Mesendoderm (in vitro differentiated cells): Measurements from ENCODE around the gene RELL1.

Source experiments
- DNase-seq: peaks from one replicate; pipeline ENCODE4 v3.0.0; 2013
- H2AK5ac ChIP-seq: 2 replicates; pipeline ENCODE4 v1.6.1; 2013; ENCODE audit warnings: low read length, inconsistent platforms
- H2BK120ac ChIP-seq: 2 replicates; pipeline ENCODE4 v1.6.1; 2013; ENCODE audit warnings: low read depth, mild to moderate bottlenecking, low read length, moderate library complexity, mixed read lengths
- H2BK15ac ChIP-seq: replicated peaks from 2 replicates; pipeline ENCODE4 v1.6.1; 2013; ENCODE audit warnings: low read depth, mild to moderate bottlenecking, moderate library complexity
- H2BK5ac ChIP-seq: 2 replicates; pipeline ENCODE4 v1.6.1; 2013; ENCODE audit warnings: low read length, inconsistent platforms
- H3K18ac ChIP-seq: 2 replicates; pipeline ENCODE4 v1.6.1; 2013; ENCODE audit warnings: mild to moderate bottlenecking, low read length, mixed read lengths
- H3K23ac ChIP-seq: one replicate; pipeline ENCODE4 v1.6.1; 2013; ENCODE audit warnings: low read length
- H3K27ac ChIP-seq: 2 replicates; pipeline ENCODE4 v1.5.1; 2013; ENCODE audit warnings: low read depth, mild to moderate bottlenecking, inconsistent platforms, low read length, moderate library complexity
- H3K27me3 ChIP-seq: 2 replicates; pipeline ENCODE4 v1.6.1; 2013; ENCODE audit warnings: low read length, control low read depth, mild to moderate bottlenecking, inconsistent platforms; ENCODE audit not compliant: insufficient read depth, poor library complexity
- H3K36me3 ChIP-seq: 2 replicates; pipeline ENCODE4 v1.6.1; 2013; ENCODE audit warnings: low read length, inconsistent platforms; ENCODE audit not compliant: control insufficient read depth, insufficient read depth
- H3K4ac ChIP-seq: one replicate; pipeline ENCODE4 v1.6.1; 2013; ENCODE audit warnings: low read depth, mild to moderate bottlenecking, low read length, moderate library complexity
- H3K4me1 ChIP-seq: 2 replicates; pipeline ENCODE4 v1.6.1; 2013; ENCODE audit warnings: low read depth, low read length, inconsistent platforms; ENCODE audit not compliant: control insufficient read depth
- H3K4me2 ChIP-seq: 2 replicates; pipeline ENCODE4 v1.6.1; 2013; ENCODE audit warnings: low read length
- H3K4me3 ChIP-seq: 2 replicates; pipeline ENCODE4 v1.5.1; 2013; ENCODE audit warnings: mild to moderate bottlenecking, low read length
- H3K56ac ChIP-seq: one replicate; pipeline ENCODE4 v1.6.1; 2013; ENCODE audit warnings: low read length
- H3K79me1 ChIP-seq: 2 replicates; pipeline ENCODE4 v1.6.1; 2013; ENCODE audit warnings: low read length, inconsistent platforms
- H3K79me2 ChIP-seq: 2 replicates; pipeline ENCODE4 v1.6.1; 2013; ENCODE audit warnings: mild to moderate bottlenecking, low read length; ENCODE audit not compliant: control insufficient read depth, insufficient read depth
- H3K9ac ChIP-seq: 2 replicates; pipeline ENCODE4 v1.6.1; 2013; ENCODE audit warnings: low read length, inconsistent platforms
- H4K5ac ChIP-seq: one replicate; pipeline ENCODE4 v1.6.1; 2013; ENCODE audit warnings: low read length
- H4K8ac ChIP-seq: one replicate; pipeline ENCODE4 v1.6.1; 2013; ENCODE audit warnings: low read depth, mild to moderate bottlenecking, control low read depth, low read length, moderate library complexity
- WGBS: extraction: QIAGEN DNeasy Blood & Tissue Kit; methylation state at CpG from one replicate; pipeline ENCODE4 v1.1.7; 2013; ENCODE audit warnings: low lambda C conversion rate, missing lambda C conversion rate; ENCODE audit not compliant: insufficient coverage; ENCODE audit errors: extremely low coverage; 5-methylcytosine and 5-hydroxymethylcytosine counted together

RELL1 gene

DNA sequence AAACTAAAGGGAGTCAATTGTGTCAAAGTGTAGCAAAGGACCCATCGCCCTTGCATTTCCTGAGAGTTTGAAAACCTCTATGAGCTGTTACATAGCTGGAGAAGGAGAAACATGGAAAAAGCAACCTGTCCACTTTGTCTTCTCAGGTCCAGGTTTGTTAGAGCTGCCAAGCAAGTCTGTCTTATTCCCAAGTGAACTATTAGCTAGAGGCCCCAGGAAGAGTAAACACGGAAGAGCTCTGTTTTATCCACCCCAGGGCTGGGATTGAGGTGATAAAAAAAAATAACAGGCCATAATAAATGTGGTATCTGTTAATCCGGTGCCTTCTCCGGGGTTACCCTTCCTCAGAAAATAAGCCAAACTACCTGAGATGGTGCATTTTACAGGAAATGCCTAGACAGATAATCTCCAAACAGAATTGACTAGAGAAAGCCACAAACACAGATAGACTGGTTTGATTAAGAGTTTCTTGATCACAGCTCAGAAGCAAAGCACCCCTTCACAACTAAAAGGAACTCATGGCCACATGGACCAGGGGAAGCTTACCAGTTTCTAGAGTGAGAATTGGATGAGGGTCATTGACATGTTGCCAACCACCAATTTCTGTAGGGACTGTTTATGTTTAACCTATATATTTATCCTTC lies 35.9 kb upstream of the RELL1 start:
- Histone ChIP-seq H2BK120ac (no peak overlapping the region), H2AK5ac (no peak overlapping the region), H3K56ac (no peak overlapping the region), H3K27me3 (no peaks in the 10 kb centered on the region), H4K8ac (no peak overlapping the region), H3K4ac (no peak overlapping the region), H3K23ac (no peak overlapping the region), H3K27ac (no peak overlapping the region), H3K36me3 (no peaks in the 10 kb centered on the region), H3K4me3 (no peak overlapping the region), H3K79me1 (no peaks in the 10 kb centered on the region), H3K79me2 (no peaks in the 10 kb centered on the region), H3K18ac (no peak overlapping the region), H3K4me1 (no peaks in the 10 kb centered on the region), H2BK15ac (no peak overlapping the region), H2BK5ac (no peak overlapping the region), H3K4me2 (no peak overlapping the region), H4K5ac (no peak overlapping the region), H3K9ac (no peak overlapping the region)
- no peak for DNase-seq
- WGBS: no CpG with 5 or more reads among the region's 4 CpGs

DNA sequence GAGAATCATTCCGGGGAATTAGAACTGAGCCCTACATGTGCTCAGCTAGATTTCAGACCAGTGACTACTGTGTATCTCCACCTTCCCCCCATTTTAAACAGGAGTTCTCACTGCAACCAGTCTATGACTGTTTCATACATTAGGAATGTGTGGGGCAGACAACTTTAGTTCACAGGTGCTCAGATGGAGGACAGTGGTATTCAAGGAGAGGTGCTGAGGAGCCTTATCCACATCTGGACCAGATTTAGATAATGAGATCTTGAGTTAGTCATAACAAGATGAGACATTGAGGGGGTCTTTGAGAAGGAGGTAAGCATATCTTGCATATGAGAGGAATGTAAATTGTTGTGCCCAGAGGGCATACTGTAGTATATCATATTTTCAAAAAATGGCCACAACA lies 32.8 kb upstream of the RELL1 start:
- H3K23ac ChIP-seq: no peak overlapping the region
- H2BK5ac ChIP-seq: no peak overlapping the region
- no peaks in the 10 kb centered on the region for H3K79me1 ChIP-seq
- no peak overlapping the region for H4K8ac ChIP-seq
- H3K4me2 ChIP-seq: no peak overlapping the region
- H3K56ac ChIP-seq: no peak overlapping the region
- H2AK5ac ChIP-seq: no peak overlapping the region
- no peak overlapping the region for H3K4me3 ChIP-seq
- no peak overlapping the region for H2BK120ac ChIP-seq
- H3K27me3 ChIP-seq: no peaks in the 10 kb centered on the region
- no peak overlapping the region for H3K4ac ChIP-seq
- no peak for DNase-seq
- H4K5ac ChIP-seq: no peak overlapping the region
- no peaks in the 10 kb centered on the region for H3K4me1 ChIP-seq
- H3K18ac ChIP-seq: no peak overlapping the region
- H3K36me3 ChIP-seq: no peaks in the 10 kb centered on the region
- H3K27ac ChIP-seq: no peak overlapping the region
- no peak overlapping the region for H3K9ac ChIP-seq
- H2BK15ac ChIP-seq: no peak overlapping the region
- H3K79me2 ChIP-seq: no peaks in the 10 kb centered on the region
- WGBS: no CpG with 5 or more reads among the region's 1 CpG

DNA sequence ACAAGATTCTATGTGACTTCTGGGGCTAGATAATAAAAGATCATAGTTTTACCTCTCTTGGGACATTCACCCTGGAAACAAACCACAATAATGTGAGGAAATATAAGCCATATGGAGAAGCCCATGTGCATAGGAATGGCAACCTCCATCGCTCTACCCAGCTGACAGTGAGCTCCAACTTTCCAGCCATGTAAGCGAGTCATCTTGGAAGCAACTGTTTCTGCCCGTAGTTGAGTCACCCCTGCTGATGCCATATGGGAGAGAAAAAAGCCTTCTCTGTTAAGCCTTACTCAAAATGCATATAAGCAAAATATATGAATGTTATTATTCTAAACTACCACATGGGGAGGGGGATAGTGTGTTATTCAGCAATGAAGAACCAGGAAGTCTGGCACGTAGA lies 31.4 kb upstream of the RELL1 start:
- Histone ChIP-seq H4K8ac (no peak overlapping the region), H2BK15ac (no peak overlapping the region), H3K27me3 (no peaks in the 10 kb centered on the region), H3K79me2 (no peaks in the 10 kb centered on the region), H3K18ac (no peak overlapping the region), H3K23ac (no peak overlapping the region), H3K56ac (no peak overlapping the region), H2AK5ac (no peak overlapping the region), H3K36me3 (no peaks in the 10 kb centered on the region), H3K4me1 (no peaks in the 10 kb centered on the region), H3K9ac (no peak overlapping the region), H3K4me3 (no peak overlapping the region), H3K79me1 (no peaks in the 10 kb centered on the region), H2BK5ac (no peak overlapping the region), H4K5ac (no peak overlapping the region), H3K27ac (no peak overlapping the region), H3K4me2 (no peak overlapping the region), H3K4ac (no peak overlapping the region), H2BK120ac (no peak overlapping the region)
- no CpG with 5 or more reads among the region's 4 CpGs for WGBS
- DNase-seq: no peak

DNA sequence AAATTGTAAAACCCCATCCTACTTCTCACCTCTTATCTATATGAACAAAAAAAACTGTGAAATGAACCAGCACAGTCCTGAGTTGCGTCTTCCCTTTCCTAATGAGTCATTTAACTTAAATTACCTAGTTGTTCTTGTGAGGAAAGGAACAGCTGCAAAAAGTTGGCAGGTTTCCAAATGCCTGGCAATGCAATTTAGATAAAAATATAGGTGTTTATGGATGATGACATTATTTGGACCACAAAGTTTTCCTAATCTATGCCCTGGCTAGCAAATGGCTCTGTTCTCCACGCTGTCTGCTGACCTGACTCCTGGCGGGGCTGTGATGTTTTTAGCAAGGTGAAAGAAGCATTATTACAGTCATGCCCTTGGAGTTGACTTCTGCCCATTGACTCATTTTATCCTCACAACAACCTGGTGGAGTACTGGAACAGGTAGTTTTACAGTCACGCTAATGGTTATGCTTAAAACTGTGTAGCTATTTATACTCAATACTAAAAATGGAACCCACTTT lies 29.8 kb upstream of the RELL1 start:
- Histone ChIP-seq H2AK5ac (no peak overlapping the region), H3K4me2 (no peak overlapping the region), H3K18ac (no peak overlapping the region), H3K4me1 (no peaks in the 10 kb centered on the region), H3K4ac (no peak overlapping the region), H4K5ac (no peak overlapping the region), H3K9ac (no peak overlapping the region), H3K79me2 (no peaks in the 10 kb centered on the region), H2BK15ac (no peak overlapping the region), H3K27ac (no peak overlapping the region), H3K36me3 (no peaks in the 10 kb centered on the region), H4K8ac (no peak overlapping the region), H3K27me3 (no peaks in the 10 kb centered on the region), H3K23ac (no peak overlapping the region), H3K56ac (no peak overlapping the region), H3K79me1 (no peaks in the 10 kb centered on the region), H3K4me3 (no peak overlapping the region), H2BK120ac (no peak overlapping the region), H2BK5ac (no peak overlapping the region)
- WGBS: no CpG with 5 or more reads among the region's 4 CpGs
- peak; percentile 5 for DNase-seq

DNA sequence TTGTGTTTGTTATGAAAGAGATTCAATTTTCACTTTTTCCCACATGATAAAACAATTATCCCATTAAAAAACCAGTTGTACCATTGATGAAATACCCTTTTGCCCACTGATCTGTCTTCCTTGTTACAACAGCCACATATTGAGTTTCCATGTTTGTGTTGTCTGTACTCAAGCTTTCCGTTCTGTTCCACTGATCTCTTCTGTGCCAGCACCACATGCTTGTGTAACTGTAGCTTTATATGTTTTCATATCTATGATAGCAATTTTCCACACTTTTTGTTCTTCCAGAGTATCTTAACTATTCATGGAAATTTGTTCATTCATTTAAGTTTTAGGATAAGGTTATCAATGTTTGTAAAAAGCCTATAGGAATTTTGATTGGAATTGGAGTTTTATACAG lies 24.3 kb upstream of the RELL1 start:
- WGBS: no CpG with 5 or more reads among the region's 1 CpG
- H3K27me3 ChIP-seq: no peaks in the 10 kb centered on the region

DNA sequence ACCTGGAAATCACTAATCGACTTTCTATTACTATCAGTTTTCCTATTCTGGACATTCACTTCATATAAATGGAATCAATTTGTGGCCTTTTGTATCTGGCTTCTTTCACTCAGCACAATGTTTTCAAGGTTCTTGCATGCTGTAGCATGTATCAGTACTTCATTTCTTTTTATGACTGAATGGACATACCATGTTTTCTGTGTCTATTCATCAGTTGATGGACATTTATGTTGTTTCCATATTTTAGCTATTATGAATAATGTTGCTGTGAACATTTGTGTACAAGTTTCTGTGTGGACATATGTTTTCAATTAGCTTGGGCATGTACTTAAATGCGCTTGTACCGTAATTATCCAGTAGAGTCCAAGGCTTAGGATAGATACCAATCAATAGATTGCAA lies 19.9 kb upstream of the RELL1 start:
- DNase-seq: no peak
- Histone ChIP-seq H2BK15ac (no peak overlapping the region), H3K4me1 (no peaks in the 10 kb centered on the region), H3K27me3 (no peaks in the 10 kb centered on the region), H3K79me2 (no peaks in the 10 kb centered on the region), H4K5ac (no peak overlapping the region), H3K36me3 (no peaks in the 10 kb centered on the region), H3K18ac (no peak overlapping the region), H2BK120ac (no peak overlapping the region), H3K79me1 (no peaks in the 10 kb centered on the region), H4K8ac (no peak overlapping the region), H3K23ac (no peak overlapping the region), H3K4me2 (no peak overlapping the region), H3K4ac (no peak overlapping the region), H3K56ac (no peak overlapping the region), H3K4me3 (no peak overlapping the region), H2BK5ac (no peak overlapping the region), H3K9ac (no peak overlapping the region), H3K27ac (no peak overlapping the region), H2AK5ac (no peak overlapping the region)
- WGBS: no CpG with 5 or more reads among the region's 3 CpGs

More for the DNA sequence above, 24.3 kb upstream of the RELL1 start:
- no peak overlapping the region for H4K5ac ChIP-seq
- no peaks in the 10 kb centered on the region for H3K79me1 ChIP-seq
- no peak overlapping the region for H3K4me2 ChIP-seq
- H3K18ac ChIP-seq: no peak overlapping the region
- no peak overlapping the region for H3K27ac ChIP-seq
- no peak overlapping the region for H4K8ac ChIP-seq
- no peak overlapping the region for H3K4me3 ChIP-seq
- no peak overlapping the region for H3K4ac ChIP-seq
- no peak overlapping the region for H2BK120ac ChIP-seq
- no peaks in the 10 kb centered on the region for H3K4me1 ChIP-seq
- H2AK5ac ChIP-seq: no peak overlapping the region
- no peak overlapping the region for H3K23ac ChIP-seq
- no peak overlapping the region for H3K56ac ChIP-seq
- no peaks in the 10 kb centered on the region for H3K79me2 ChIP-seq
- H2BK15ac ChIP-seq: no peak overlapping the region
- no peaks in the 10 kb centered on the region for H3K36me3 ChIP-seq
- H2BK5ac ChIP-seq: no peak overlapping the region
- no peak for DNase-seq
- H3K9ac ChIP-seq: no peak overlapping the region
